Measurements from ENCODE around the gene AGPAT2.

Gene AGPAT2

GRCh38 chr9:136661641-136662325 lies 25.5 kb downstream of the AGPAT2 start:
- no peak for DNase-seq (ENCODE audit: low spot score)

- no peak for DNase-seq (ENCODE audit: low spot score)
Measured at GRCh38 chr9:136660971-136661550, 26.2 kb downstream of the AGPAT2 start.

GRCh38 chr9:136659861-136660784 lies 27.1 kb downstream of the AGPAT2 start:
- DNase-seq (ENCODE audit: low spot score): no peak

- DNase-seq (ENCODE audit: low spot score): no peak
Measured at GRCh38 chr9:136658849-136659535, 28.3 kb downstream of the AGPAT2 start.

GRCh38 chr9:136657974-136658848 lies 29.0 kb downstream of the AGPAT2 start:
- DNase-seq (ENCODE audit: low spot score): no peak

GRCh38 chr9:136656795-136657611 lies 30.3 kb downstream of the AGPAT2 start:
- DNase-seq (ENCODE audit: low spot score): no peak

GRCh38 chr9:136656183-136656738 lies 31.0 kb downstream of the AGPAT2 start:
- DNase-seq (ENCODE audit: low spot score): no peak

- DNase-seq (ENCODE audit: low spot score): no peak
Measured at GRCh38 chr9:136655536-136656182, 31.6 kb downstream of the AGPAT2 start.

GRCh38 chr9:136654820-136655535 lies 32.3 kb downstream of the AGPAT2 start:
- DNase-seq (ENCODE audit: low spot score): no peak

- no peak for DNase-seq (ENCODE audit: low spot score)
Measured at GRCh38 chr9:136653323-136654079, 33.8 kb downstream of the AGPAT2 start.

GRCh38 chr9:136651860-136652259 lies 35.4 kb downstream of the AGPAT2 start:
- no peak for DNase-seq (ENCODE audit: low spot score)

GRCh38 chr9:136650648-136651047 lies 36.6 kb downstream of the AGPAT2 start:
- no peak for DNase-seq (ENCODE audit: low spot score)

- DNase-seq (ENCODE audit: low spot score): no peak
Measured at GRCh38 chr9:136650021-136650420, 37.2 kb downstream of the AGPAT2 start.

- no peak for DNase-seq (ENCODE audit: low spot score)
Measured at GRCh38 chr9:136648751-136649150, 38.5 kb downstream of the AGPAT2 start.

GRCh38 chr9:136646827-136647711 lies 40.2 kb downstream of the AGPAT2 start:
- DNase-seq (ENCODE audit: low spot score): no peak

GRCh38 chr9:136645903-136646754 lies 41.1 kb downstream of the AGPAT2 start:
- DNase-seq (ENCODE audit: low spot score): no peak
